Gastroesophageal sphincter (tissue), 3 donors: ENCODE results near the gene ARTN.

ENCODE experiments used
- CTCF ChIP-seq, 4 experiments: fragments of 200-600 bp in 2 of 4; fragments of 450-650 bp in 2 of 4; sonication (generic) in 1 of 4; IDR thresholded peaks; one replicate each; pipeline ENCODE4 v1.5.1; 2017 to 2019; ENCODE audit warnings: antibody characterized with exemption in 4 of 4, mild to moderate bottlenecking in 2 of 4, moderate library complexity in 2 of 4
- POLR2A ChIP-seq, 2 donors: fragments of 450-650 bp; IDR thresholded peaks; one replicate each; pipeline ENCODE4 v1.6.1; 2017; ENCODE audit warnings: antibody characterized with exemption in 2 of 2, mild to moderate bottlenecking in 2 of 2, moderate library complexity in 1 of 2

GRCh38 chr1:43938383-43938782 is 4.8 kb downstream of the ARTN start:
- TF ChIP-seq CTCF (IDR thresholded peaks at IDR 0.05) (no peak), POLR2A (IDR thresholded peaks at IDR 0.05) (no peak)
